Activated CD4-positive, alpha-beta T cell treated with anti-CD3 and anti-CD28 coated beads for 1 hour (primary cell): Measurements from ENCODE around the gene TIMM10.

Experiments
- DNase-seq: peaks from one replicate; pipeline ENCODE4 v3.0.0-alpha.2; 2020

The TIMM10 gene, protein sequence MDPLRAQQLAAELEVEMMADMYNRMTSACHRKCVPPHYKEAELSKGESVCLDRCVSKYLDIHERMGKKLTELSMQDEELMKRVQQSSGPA

DNA sequence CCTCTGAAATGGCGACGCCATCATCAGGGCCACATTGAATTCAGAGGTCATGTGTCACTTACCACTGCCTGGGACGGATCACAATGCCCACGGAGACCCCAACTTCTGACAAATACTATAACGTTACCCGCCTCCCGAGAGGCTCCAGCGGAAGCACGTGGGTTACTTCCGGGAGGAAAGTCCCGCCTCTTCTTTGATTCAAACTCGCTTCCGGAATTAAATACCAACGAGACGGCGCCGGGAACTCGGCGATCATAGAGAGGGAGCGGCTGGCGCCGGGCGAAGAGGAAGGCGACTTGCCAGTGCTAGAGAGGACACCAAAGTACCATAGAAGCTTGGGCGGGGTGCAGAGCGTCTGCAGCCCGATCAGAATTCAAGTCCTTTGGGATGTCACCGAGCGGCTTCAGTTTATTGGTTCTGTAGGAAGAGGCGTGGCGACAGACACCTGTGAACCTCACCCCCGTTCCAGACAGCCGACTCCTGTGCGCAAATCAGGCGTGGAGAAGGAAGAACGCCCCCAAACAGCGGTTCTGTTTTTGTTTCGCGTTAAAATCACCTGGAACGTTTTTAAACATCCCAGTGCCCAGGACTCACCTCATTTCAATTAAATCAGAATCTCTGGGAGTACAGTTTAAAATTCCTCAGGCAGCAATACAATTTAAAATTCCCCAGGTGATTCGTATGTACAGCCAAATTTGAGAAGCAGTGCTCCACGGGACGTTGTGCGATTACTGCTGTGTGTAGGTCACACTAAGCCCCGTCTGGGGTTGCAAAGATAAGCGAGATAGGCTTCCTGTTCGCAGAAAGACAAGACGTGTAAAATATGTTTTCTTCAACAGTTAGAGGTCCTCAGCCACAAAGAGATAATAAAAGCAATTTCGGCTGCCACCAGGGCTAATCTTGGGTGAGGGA is at the start of gene TIMM10:
TIMM10 (minus strand) TSS at position 159 of the 912 bp plus-strand sequence. CDS start 565 bp downstream, outside the sequence.
- peak; percentile 92 for DNase-seq

DNA sequence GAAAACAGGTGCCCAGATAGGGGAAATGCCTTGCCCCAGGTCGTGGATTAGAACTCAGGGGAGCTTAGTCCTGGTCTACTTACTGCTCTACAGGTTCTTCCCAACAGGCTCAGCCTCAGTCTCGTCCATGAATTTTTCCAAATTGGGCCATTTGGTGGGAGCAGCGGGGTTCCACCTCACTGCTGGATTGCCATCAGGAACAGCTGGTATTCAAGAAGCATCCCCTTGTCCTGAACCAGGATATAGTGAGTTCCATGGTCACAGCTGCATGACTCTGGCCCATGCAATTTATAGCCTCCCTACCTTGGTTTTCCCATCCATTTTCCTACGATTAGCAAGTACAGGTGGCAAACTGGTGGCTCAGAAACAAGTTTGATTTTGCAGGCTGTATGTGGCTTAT is 43.5 kb upstream of the TIMM10 start:
- DNase-seq: no peak

DNA sequence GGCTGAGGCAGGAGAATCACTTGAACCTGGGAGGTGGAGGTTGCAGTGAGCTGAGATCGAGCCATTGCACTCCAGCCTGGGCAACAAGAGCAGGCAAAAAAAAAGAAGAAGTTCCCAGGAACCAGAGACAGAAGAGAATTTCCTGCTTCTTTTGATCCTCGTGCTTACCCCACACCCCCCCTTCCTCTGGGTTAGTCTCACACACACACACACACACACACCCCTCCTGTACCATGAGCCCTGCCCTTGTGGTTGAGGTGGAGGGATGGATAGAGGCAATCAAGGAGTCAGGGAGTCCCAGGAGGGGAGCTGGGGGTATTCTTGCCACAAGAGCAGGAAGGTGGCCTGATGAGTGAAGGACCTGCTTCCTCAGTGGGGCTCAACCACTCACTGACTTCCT is 41.1 kb upstream of the TIMM10 start:
- DNase-seq: no peak

DNA sequence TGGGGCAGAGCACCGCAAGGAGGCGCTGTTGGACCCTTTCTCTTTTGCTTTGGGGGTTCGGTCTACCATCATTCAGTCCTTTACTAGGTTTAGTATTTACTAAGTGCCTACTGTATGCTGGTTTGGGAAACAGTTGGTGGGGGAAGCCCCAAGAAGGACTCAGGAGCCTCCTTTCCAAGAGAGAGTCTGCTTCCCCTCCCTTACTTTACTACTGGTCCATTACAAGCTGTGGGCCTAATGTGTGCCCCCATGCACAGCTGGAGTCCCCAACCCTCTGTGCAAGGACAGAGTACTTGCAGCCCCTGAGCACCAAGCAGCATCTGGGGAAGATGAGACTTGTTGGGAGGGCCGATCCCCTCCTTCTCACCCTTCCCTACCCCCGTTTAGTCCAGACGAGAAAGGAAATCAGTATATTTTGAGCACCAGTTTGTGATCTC is 37.8 kb upstream of the TIMM10 start:
- peak; percentile 76 for DNase-seq

DNA sequence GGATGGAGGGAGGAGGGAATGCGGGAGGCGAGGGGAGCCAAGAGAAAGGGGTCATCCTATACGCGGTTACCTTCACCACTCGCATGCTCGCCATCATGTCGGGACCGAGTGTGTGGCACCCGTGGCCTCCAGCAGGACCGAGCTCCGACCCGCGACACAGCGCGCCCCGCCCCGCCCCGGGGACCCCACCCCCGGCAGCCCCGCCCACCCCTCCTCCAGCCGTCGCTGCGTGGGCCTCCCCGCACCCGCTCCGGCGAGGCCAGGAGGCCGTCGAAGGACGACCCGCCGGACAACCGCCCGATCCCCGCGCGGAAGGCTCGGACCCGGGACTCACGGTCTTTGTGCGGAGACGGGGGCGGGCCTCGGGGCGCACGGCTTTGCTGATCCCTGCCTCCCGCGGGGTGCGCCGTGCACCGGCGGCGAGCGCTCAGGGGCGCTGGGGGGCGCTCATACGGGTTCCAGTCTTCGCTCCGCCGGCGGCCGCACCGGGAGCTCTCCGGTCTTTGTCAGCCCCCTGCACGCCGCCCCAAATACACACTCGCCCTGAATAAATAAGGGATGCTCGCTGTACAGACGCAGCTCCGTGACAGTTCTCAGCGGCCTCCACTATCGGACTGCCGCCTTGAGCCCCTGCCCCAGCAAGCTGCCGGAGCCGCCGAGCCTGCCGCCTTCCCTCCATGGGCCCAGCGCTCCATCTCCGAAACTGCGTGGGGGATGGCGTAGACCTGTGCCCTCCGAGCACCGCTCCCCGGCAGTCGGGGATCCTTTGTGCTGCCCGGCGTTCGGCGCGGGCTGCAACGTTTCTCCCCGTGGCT is 37.2 kb upstream of the TIMM10 start, which contains the start of gene UBE2L6:
UBE2L6 (minus strand) TSS at position 158 of the 815 bp plus-strand sequence; CDS start at position 97, 61 bp downstream.
- peak; percentile 59 for DNase-seq

DNA sequence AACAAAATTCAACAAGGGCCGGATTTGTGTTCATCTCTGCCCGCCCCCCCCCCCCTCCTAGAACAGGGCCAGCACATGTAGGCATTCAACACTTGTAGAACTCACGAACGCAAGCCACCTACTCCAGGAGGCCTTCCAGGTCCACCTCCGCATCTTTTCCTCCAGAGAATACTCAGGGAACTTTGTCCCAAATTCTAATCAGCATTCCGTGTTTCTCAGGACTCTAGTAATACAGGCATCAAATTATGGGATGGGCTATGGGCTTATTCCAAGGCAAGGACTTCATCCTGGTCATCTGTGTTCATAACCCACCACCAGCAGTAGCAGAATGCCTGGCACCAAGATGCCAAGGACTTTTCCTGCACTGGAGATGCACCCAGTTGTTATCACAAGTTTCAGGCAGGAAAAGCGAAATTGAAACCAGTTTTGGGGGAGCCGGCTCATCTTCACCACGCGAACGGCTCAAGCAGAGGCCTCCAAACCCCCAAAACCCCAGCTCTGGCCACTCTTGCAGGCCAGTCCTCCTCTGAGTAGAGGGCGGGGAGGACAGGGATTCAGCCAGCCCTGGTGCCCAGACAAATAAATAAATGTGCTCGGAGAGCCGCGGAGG is 36.5 kb upstream of the TIMM10 start:
- no peak for DNase-seq

DNA sequence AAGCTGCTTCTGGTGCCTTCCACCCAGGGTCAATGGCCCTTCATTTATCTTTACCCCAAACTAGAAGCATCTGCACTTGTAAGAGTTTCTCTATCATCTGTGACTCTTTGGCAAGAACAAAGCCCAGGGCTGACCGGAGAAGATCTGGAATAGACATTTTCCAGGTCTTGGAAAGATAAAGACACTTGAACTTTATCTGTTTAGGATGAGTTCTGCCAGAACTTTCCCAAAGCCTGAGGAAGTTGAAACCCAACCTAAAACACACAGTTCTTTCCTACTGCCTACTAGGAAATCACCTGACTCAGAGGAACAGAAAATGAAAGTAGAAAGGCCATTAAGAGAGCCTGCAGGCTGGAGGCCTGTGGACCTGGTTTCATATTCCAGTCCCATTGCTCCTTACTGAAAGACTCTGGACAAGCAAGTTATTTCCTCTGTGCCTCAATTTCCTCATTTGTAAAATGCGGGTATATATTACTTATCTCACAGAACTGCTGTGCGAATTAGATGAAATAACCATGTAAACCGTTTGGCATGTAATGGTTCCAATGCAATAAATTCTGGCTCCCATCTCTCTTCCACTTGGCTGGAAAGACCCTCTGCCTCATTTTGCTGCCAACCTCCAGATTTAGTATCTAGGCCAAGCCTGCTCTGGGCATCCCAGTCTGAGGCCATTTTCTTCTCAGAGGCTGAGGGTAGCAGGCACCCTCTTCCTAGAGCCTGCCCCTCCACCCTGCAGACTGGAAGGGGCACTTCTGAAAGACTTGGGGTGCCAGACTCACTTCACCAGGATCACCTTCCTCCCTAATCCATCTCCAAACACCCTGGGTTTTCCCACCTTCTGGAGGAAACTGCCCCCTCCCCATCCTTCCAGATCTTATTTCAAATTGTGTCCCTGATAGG is 35.7 kb upstream of the TIMM10 start:
- DNase-seq: peak; percentile 27

DNA sequence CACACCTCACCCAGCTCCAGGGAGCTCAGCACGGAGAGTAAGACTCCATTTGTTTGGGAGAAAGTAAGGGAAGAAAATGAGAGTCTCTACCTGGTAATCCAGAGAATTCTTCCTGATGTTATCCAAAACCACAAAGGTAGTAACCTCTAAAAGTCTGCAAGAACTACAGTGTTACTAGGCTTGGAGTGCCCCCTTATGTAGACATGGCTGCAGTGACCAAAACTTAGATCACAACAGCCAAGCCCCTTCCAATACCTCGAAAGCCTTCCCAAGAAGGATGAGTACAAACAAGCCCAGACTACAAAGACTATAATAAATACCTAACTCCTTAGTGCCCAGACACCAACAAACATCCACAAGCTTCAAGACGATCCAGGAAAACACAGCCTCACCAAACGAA is 32.0 kb upstream of the TIMM10 start:
- DNase-seq: no peak

DNA sequence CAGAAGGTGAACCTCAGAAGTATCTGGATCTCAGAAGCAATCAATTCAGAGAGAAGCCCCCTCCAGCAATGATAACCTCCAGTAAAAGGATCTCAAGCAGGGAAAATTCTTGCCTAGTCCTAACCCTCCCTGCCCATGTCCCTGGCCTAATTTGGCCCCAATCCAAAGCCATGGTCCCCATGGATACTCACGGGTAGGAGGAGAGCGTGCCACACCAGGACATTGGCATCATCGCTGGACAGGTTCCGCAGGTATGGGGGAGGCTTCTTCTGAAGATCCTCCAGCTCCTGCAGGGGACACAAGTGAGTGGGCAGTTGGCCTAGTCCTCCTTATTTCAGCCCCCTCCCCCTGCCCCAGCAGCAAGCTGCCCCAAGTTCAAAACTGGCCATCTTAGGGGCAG is 29.6 kb upstream of the TIMM10 start:
- DNase-seq: no peak

DNA sequence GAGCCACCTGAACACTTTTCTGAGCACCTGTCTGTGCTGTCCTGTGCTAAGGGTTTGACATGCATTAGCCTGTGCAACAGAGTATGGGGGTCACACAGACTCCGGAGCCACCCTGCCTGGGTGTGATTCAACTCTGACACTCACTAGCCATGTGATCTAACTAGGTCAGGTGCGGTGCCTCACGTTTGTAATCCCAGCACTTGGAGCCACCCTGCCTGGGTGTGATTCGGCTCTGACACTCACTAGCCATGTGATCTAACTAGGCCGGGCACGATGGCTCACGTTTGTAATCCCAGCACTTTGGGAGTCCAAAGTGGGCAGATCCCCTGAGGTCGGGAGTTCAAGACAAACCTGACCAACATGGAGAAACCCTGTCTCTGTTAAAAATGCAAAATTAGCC is 25.5 kb upstream of the TIMM10 start:
- DNase-seq: no peak

DNA sequence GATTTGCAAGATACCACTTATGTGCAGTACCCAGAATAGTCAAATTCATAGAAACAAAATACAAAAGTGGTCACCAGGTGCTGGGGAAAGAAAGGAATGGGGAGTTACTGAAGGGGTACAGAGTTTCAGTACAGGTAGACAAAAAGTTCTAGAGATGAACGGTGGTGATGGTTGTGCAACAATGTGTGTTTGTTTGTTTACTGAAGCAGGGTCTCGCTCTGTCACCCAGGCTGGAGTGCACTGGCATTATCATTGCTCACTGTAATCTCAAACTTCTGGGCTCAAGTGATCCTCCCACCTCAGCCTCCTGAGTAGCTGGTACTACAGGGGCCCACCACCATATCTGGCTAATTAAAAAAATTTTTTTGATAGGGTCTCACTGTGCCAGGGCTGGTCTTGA is 24.8 kb upstream of the TIMM10 start:
- DNase-seq: no peak

DNA sequence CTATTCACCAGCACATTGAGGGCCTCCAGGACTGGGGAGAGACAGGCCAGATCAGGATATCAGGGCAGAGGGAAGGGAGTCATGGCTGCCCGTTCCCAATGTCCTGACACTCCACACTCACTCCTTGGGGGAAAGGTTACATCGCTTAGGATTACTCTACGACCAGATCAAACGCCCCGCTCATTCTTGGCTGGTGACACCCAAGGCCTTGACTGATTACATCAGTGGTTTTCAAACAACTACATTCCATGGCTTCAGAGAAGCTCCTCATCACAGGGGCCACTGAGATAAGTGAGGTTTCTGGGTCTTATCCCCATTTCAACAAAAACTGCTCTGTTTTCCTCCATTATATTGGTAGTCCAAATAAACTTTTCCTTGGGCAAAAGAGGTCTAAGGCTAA is 21.9 kb upstream of the TIMM10 start:
- no peak for DNase-seq

DNA sequence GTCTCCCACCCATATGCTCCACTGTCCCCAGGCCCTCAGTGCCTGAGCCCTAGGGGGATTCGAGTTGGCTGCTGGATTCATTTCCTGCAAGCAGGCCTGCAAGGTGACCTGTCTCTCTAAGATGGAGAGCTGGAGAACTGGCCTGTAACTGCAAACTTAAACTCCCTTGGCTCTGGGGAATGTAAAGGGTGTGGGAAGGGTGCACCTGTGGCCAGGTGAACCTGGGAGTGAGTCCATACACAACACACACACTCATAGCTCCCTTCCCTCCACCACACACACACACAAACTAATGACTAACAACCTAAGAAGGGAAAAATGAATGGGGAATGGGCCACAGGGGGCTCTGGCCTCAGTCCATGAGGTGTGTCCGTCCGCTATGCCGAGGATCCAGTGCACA is 21.4 kb upstream of the TIMM10 start:
- no peak for DNase-seq

DNA sequence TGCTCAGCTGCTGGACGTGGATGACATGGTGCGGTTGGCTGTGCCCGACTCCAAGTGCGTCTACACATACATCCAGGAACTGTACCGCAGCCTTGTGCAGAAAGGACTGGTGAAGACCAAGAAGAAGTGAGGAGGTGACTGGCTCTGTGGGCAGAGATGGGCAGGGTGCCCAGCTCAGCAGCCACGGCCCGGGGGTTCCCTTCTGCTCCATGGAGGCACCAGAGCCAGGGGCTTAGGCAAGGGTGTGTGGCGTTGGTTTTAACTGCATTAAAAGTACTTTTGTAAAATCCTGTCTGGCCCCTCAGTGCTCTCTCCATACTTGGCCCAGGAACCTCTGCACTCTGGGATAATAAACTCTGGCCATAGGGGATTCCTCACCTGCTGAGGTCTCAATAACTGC is 19.4 kb upstream of the TIMM10 start:
- DNase-seq: no peak

DNA sequence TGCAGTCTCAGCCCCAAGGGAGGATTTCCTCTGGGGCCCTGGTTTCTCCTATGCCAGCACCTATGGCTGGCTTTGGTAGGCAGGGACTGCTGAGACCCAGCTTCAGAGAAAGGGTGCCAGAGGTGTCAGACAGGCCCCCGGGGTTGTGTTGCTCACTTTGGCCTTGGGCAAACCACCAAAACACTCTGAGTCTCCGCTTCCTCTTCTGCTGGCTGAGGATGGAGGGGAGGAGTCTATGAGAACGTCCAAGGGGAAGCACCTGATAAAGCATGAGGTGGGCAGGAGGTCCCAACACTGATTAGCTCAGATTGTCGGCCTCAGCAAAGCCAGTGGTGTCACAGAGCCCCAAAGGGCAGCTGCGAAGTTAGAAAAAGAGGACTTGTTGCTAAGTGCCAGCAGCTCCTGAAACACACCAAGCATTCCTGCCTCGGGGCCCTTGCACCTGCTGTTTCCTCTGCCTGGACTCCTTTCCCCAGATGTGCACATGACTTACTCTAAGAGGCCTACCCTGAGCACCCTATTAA is 17.4 kb upstream of the TIMM10 start:
- DNase-seq: no peak

DNA sequence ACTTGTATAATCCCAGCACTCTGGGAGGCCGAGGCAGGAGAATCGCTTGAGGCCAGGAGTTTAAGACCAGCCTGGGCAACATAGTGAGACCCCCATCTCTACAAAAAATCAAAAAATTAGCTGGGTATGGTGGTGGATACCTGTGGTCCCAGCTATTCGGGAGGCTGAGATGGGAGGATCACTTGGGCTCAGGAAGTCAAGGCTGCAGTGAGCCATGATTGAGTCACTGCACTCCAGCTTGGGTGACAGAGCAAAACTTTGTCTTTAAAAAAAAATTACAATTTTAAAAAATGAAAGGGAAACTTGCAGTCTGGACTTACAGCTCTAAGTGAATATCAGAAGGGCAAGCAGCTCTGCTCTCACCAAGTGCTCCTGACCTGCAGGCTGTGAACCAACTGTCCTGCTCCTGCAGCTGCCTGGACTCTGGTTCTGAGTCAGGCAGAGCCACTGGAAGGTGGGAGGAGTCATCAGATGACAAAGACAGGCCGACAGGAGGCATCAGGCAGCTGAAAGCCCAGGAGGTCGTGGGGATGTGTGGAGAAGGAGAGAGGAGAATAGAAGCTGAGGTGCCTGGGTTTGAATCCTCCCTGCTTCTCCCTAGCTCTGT is 16.4 kb upstream of the TIMM10 start:
- DNase-seq: no peak

DNA sequence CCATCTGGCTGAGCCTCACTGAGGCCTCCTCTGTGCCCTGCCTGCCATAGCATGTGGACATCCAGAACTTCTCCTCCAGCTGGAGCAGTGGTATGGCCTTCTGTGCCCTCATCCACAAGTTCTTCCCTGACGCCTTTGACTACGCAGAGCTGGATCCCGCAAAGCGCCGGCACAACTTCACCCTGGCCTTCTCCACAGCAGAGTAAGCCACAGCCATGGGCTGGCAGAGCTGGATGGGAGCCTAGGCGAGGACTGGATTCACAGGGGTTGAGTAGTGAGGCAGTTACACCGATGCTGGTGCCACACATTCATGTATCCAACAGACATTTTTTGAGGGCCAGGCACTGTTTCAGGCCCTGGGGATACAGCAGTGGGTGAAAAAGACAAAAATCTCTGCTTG is 15.9 kb upstream of the TIMM10 start:
- DNase-seq: no peak

DNA sequence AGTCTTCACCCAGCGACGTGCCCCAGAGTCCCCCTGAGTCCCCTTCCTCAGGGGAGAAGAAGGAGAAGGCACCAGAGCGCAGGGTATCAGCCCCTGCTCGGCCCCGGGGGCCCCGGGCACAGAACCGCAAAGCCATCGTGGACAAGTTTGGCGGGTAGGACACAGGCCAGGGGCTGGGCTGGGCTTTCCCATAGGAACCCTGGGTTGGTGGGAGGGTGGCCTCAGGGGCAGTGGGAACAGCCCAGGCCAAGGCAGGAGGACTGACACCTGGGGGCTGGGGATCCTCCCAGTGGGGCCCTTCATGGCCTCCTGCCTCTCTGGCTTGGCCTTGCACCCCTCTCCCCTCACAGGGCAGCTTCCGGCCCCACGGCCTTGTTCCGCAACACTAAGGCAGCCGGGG is 15.3 kb upstream of the TIMM10 start:
- no peak for DNase-seq

DNA sequence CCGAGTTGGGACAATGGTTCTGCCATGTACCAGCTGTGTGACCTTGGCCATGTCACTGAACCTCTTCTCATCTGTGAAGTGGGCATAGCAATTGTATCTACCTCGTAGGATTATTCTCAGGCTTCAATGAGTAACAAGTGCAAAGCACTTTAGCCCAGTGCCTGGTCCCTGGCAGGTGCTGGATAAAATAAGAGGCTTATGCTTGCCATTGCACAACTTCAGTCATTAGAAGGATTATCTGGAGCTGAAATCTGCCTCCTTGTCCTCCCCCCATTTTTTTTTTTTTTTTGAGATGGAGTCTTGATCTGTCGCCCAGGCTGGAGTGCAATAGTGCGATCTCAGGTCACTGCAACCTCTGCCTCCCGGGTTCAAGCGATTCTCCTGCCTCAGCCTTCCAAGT is 14.0 kb upstream of the TIMM10 start:
- DNase-seq: no peak

DNA sequence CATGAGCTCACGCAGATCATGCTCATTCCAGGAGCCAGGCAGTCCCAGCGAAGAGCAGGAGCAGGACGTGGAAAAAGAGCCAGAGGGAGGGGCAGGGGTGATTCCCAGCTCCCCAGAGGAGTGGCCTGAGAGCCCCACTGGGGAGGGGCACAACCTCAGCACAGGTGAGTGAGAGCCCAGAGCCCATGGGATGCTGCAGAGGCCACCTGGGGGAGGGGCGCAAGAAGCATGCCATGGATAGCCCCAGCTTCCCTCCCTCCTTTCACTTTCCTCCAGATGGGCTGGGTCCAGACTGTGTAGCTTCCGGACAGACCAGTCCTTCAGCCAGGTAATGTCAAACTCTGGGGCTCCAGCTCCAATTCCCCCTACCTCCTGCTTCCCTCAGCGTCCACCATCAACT is 13.0 kb upstream of the TIMM10 start:
- no peak for DNase-seq

DNA sequence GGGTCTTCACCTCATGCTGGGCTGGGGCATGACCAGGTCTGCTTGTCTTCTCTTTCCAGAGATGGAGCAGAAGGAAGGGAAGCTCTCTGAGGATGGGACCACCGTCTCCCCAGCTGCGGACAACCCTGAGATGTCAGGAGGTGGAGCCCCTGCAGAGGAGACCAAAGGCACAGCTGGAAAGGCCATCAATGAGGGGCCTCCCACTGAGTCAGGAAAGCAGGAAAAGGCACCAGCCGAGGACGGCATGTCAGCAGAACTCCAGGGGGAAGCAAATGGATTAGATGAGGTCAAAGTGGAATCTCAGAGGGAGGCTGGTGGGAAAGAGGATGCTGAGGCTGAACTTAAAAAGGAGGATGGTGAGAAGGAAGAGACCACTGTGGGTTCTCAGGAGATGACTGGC is 12.0 kb upstream of the TIMM10 start:
- DNase-seq: no peak
